ENCODE measurements around the gene ATXN3.

The ATXN3 gene

DNA sequence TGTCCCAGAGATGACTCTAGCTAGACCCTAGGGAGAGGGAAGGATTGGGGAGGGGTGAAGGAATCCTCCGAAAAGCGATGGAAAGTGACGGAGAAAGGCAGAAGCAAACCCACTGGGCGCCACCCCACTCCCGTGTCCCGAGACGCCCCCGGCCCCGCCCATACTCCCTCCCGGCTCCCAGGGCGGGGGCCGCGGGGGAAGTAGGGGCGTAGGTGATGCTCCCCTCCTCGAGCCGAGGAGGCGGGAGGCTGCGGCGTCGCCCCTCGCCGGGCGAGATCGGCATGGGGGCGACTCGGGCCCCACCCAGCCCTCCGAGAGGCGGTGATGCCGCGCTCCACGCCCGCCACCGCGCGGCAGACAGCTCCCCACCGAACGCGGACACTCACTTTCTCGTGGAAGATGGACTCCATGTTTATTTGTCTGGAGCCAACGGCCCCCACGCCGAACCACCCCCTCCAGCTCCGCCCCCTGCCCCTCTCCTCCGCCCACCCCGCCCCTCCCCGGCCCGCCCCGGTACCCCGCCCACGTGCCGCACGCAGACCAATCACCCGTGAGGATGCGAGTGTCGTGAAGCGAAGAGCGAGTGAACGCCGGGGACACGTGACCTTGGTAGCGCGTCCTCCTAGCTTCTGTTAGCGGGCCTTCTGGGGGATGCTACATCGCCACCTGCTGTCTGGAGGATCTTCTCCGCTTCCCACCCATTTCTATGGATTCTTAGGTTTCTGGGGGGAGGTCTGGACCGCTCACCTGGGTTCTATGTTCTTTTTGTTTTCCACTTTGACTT lies at the start of gene ATXN3:
TSS of gene ATXN3 (minus strand) at position 440 of the 784 bp plus-strand sequence. CDS start at position 410, 30 bp downstream.
- DNase-seq, result peak; percentile 96 to 97

DNA sequence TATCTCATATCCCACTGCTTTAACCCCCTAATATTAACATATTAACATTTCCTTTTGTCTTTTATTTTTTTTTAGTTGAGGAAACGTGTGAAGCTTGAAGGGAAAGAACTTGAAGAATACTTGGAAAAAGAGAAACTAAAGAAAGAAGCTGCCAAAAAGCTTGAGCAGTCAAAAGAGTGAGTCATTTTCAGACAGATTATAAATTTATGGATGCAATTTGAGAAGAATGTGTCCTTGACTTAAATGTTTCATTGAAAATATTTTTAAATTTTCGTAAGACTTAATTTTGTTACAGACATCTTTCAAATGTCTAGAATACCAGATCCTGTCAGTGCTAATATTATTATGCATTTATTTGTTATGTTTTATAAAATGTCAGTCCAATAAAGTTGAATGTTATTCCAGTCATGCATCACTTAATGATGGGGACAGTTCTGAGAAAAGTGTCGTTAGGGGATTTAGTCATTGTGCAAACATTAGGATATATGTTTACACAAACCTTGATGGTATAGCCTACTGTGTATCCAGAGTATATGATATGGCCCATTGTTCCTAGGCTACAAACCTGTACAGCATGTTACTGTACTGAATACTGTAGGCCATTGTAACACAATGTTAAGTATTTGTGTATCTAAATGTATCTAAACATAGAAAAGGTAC lies 48.0 kb upstream of the ATXN3 start:
- DNase-seq, result no peak

DNA sequence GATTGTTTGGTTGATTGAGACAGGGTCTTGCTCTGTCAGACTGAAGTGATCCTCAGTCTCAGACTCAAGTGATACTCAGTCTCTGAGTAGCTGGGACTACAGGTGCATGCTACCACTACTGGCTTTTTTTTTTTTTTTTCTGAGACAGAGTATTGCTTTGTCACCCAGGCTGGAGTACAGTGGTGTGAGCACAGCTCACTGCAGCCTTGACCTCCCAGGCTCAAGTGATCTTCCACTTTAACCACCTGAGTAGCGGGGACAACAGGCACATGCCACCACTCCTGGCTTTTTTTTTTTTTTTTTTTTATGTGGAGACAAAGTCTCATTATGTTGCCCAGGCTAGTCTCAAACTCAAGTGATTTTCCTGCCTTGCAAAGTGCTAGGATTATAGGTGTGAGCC lies 47.2 kb upstream of the ATXN3 start:
- no peak for DNase-seq

DNA sequence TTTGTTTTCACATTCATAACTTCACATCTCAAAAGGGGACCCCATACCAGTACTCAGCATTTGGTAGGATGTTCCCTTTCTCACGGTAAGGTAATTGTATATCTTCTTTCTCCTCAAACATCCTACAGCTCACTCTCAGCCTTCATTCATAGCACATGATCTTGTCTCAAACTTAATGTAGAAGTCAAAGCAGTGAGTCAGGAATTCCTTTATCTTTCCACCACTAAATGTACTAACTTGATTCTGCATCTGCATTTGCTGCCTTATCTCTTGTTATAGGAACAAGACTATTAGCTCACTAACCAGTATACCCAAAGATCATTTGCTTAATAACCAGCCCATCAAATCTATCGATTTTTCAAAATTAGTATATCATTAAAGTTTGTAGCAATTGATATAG lies 38.3 kb upstream of the ATXN3 start:
- DNase-seq, result no peak

DNA sequence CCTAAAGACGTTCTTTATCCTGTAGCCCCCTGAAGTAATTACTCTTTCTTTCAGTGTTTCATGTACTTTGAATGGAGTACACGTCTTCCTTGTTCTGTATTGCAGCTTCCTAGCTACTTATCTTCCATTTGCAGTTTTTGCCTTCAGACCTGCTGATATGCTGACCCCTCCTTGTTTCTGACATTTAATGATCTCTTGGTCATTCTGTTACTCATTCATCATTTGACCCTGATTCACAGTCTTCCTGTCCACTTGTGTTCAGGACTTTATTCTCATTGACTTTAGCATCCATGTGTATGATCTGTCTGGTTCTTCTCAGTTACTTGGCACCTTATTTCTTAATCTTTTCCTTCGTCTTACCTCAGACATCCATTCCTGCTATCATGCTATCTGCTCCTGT lies 37.6 kb upstream of the ATXN3 start:
- no peak for DNase-seq

DNA sequence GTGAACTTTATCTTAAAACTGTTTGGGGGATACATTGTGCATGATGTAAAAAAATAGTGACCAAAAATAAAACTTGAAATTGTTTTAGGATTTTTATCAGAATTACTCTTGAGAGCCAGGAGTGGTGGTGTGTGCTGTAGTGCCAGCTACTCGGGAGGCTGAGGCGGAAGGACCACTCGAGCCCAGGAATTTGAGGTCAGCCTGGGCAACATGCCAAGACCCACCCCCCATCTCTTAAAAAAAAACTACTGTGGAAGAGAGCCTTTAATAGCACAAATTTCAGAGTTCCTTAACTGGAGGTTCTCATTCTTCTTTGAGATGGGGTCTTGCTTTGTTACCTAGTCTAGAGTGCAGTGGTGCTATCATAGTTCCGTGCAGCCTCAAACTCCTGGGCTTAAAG lies 36.9 kb upstream of the ATXN3 start:
- no peak for DNase-seq

DNA sequence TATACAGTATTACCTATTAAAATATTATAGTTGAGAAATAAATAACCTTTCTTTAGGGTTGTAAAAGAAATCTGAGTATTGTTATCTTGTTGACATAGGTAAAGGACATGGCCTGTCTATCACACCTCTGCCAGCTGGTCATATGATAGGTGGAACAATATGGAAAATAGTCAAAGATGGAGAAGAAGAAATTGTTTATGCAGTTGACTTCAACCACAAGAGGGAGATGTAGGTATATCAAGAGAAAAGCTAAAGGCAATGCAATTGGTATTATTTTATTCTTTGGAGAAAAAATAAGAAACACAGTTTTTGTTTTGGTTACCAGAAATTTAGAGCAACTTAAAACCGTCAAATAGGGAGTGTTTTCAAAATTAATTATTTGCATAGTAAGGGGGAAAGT lies 28.9 kb upstream of the ATXN3 start:
- no peak for DNase-seq

DNA sequence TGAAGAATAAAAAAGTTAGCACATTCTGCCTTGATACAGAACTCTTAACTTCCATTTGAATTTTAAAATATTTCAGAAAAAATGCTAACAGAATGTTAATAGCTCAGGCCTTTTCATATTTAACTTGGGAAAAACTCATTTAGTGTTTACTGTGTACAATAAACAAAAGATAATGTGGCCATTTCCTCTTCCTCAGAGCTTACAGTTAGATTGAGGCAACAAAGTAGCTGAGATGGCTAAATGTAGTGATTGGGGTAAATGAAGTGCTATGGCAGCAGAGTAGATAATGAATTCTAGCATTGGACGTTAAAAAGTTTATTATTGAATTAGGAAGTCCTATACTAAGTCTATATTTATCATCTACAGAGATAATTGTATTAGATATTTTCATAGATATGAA lies 28.1 kb upstream of the ATXN3 start:
- DNase-seq, result no peak

DNA sequence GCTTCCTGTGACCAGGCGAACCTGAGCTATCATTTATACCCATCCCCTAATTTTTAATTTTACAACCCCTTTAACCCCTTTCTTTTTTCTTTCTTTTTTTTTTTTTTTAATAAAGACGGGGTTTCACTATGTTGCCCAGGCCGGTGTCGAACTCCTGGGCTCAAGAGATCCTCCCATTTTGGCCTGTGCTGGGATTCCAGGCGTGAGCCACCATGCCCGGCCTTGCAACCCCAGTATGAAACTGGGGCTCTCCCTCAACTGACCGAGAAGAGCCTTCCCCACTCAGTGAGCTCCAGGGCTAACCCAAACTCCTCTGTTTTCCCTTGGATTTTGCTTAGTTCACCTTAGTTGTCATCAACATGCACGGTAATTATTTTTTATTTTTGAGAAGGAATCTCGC lies 16.4 kb upstream of the ATXN3 start:
- DNase-seq, result no peak

DNA sequence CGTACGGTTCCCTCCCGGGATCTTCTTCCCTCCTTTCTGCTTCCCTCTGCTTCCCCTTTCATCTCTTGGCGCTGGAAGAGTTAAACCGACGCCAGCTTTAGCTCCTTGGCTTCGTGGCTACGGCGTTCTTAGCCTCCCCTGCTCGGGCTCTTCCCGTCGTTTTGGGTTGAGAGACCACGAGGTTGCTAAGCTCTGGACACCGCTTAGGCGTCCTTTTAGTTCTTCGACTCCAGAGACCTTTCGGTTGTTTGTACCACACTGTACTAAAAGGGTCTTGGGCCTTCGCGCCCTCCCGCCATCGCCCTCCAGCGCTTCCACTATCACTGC lies 15.9 kb upstream of the ATXN3 start:
- DNase-seq, result no peak

DNA sequence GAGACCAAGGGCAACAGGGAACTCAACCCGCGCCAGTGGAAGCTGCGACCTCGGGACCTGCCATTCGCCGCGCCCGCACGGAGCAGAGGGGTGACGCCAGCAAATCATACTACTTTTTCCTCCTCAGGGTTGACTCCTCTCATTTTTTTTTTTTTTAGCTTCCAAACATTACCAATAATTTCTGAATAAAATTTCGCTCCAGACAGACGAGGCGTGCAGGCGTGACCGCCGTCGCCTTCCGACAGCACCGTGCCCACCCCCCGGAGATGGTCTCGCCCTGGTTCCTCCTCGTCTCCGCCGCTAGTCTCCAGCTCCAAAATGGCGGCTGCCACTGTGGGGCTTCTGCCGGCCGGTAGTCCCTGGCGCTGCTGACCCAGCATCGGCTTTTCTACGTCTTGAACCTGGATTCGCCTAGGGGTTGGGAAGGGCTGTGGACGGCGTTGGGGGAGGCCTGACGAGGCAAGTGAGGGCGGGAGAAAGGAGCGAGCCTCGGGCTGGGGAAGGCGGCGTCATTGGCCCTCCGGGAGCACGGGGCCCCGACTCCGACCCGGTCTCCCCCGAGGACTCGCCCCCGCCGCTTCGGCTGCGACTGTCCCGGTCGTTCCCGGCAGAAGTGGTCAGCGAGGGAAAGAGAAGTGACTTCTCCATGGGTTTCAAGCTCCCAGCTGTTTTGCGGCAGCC lies 15.4 kb upstream of the ATXN3 start, which contains the start of the genes CPSF2 and NDUFB1:
TSS of gene CPSF2 (plus strand) at position 300 of the 681 bp plus-strand sequence. CDS start 9,016 bp downstream, outside the sequence.
TSS of gene NDUFB1 (minus strand) at position 37 of the 681 bp plus-strand sequence. CDS start 4,069 bp downstream, outside the sequence.
- peak; percentile 83 to 84 for DNase-seq

DNA sequence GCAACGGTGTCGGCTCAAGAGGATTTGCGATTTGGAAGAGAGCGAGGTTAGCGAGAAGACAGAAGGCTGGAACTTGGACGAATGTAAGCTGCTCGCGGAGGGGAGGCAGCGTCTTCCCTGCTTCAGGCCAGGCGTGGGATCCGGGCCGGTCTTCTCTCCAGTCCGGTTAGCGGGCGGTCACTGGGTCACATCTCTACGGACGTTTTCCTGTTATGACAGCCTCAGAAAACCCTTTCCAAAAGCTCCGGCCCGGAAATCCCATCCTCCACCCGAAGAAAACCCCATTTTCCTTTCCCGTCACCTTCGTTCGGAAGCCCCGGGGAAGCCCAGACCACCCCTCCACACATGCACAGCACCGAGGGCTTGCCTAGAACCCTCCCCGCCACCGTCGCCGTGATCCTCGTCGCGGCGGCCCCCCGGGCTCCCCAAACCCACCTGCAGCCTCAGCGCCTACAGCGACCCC lies 14.9 kb upstream of the ATXN3 start:
- DNase-seq, result no peak

DNA sequence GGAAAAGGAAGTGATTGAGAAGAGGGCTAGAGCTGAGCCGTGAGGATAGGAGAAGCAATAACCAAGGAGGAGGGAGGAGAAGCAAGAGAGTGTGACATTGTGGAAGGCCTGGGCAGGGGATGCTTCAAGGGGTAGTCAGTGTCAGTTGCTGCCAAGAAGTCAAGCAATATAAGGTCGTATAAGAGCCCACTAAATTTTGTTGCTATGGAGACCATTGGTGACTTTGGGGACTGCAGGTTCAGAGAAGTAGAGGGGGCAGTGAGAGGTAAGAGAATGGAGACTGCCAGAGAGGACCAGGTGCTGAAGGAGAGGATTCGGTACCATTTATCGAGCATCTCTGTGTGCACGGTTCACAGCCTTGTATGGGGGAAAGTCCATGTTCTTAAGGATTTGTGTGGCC lies 3.1 kb upstream of the ATXN3 start:
- no peak for DNase-seq

DNA sequence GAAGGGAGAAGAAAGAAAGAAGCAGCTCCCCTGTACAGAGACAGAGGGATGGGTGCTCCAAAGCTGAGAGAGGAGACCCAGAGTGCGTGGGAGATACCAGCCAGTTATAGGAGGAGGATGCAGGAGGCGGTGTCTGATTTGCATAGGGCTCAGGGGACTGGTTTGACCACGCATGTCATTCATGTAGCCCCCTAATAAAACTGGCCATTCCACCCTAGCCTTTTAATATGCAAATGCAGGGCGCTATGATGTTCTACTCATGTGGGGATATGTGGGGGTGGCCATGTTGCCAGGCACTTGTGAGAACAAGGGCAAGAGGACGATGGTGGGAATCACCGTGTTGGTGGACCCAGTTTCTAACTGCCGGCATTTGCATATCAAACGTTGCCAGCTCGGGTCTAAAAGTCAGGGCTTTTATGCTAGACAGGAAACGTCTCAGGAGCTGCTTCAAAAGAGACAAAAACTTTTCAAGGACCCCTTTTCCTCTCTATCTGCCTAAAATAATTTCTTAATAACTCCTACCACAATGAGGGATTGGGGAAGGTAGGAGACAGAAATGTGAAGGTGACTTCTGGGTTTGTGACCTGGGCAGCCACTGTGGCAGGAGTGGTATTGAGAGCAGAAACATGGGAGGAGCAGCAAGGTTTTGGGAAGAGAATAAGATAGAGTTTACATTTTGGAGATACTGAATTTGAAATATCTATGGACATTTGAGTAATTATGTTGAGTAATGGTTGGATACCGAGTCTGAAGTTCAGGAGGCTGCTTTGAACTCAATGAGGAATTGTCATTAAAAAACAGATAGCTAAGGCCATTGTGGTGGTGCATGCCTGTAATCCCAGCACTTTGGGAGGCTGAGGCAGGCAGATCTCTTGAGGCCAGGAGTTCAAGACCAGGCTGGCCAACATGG lies 2.2 kb upstream of the ATXN3 start:
- DNase-seq, result no peak

DNA sequence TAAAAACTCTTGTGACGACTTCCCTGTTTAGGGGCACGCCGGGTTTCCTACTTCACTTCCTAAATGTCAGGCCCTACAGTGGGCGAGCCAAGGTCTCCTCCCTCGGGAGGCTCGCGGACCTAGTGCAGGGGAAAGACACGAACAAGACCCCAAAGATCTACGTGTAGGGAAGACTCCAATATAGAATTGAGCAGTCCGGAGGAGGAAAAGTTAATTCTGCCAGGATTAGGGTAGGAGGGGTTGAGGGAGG lies 564 bp downstream of the ATXN3 start:
- peak in 1 of 2 donors; percentile 11 for DNase-seq

DNA sequence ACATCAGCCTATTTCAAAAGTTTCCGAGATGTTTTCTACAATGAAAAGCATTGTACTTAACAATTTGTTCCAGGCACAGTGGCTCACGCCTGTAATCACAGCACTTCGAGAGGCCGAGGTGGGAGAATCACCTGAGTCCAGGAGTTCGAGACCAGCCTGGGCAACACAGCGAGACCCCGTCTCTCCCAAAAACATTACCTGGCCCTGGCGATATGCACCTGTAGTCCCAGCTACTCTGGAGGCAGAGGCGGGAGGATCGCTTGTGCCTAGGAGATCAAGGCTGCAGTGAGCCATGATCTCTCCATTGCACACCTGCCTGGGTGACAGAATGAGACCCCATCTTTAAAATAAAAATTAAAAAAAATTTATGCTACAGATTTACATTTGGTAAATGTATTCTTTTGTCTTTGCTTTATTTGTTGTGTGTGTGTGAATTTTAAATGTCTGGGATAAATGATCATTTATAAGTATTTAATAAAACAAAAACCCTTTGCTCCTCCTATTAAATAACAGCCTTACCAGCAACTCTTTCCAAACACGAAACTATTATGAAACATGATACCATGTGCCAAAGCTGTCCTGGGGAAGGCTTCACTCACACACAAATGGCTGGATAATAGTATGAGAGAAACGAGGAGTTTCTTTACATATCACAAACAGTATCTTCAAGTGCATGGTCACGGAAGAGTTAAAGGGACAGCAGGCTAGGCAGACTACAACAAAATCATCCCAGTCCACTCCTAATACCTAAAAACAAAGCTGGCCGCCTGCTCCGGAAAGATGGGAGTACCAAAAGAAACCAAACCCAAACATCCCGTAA lies 1.1 kb downstream of the ATXN3 start:
- no peak for DNase-seq

DNA sequence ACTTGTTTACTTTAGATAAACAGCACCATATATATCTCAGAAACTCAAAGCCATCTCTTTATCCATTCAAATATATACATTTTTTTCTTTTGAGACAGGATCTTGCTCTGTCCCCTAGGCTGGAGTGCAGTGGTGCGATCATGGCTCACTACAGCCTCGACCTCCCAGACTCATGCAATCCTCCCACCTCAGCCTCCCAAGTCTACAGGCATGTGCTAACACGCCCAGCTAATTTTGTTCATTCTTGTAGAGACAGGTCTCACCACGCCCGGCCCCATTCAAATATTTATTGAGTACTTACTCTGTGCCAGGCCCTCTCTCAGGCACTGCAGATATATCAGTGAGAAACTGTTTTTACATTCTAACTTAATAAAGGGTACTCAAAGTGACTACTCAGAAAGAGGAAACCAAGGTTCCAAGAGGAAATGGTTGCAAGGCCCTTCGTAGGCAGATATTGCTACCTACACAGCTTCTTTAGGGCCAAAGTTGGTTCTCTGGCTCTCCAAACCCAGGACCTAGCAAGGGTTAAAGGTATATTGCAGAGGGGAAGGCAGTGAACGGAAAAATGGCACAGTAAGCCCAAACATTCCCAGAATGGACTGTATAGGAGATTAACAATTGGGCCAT lies 2.9 kb downstream of the ATXN3 start:
- no peak for DNase-seq

DNA sequence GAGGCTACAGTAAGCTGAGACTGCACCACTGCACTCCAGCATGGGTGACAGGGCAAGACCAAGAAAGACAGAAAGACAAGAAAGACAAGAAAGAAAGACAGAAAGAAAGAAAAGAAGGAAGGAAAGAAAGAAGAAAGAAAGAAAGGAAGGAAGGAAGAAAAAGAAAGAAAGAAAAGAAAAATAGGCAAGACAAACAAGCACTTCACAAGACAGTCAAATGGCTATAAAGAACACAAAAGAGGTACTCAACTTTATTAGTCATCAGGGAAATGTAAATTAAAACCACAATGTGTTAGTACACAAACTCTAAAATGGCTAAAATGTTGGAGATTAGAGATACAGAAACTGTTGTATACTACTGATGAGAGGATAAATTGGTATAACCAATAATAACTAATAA lies 6.6 kb downstream of the ATXN3 start:
- no peak for DNase-seq

DNA sequence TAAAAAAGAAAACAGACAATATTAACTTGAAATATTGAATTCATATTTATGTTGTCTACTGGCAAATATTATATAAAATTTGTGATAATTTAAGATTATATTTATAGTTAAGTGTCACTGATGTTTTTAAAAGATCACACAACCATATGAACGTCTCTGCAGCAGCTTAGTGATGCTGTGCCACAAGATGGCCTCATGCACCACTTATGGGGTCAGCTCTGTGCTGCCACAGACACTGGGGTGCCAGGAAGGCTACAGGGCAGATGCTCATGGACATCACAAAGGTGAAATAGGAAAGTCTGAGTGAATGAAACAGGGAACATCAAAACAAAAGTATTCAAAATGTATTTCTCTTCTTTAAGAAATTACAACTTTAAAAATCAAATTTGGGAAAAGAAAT lies 13.1 kb downstream of the ATXN3 start:
- no peak for DNase-seq

DNA sequence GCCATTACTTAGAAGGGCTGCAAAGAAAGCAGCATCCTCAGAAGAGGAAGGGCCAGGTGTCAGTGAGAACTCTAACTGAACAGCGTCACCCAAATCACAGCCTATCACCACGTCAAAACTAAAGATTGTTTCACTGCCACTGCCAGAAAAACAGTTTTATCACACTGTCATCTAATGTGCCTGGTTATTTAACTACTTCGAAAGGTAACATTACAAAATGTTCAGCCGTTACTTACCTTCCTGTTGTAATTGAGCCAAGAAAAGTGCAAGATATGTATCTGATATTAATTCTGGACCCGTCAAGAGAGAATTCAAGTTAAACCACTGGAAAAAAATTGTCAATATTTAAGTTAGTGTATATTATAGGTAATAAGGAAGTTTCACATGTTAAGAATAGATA lies 17.9 kb downstream of the ATXN3 start:
- no peak for DNase-seq

DNA sequence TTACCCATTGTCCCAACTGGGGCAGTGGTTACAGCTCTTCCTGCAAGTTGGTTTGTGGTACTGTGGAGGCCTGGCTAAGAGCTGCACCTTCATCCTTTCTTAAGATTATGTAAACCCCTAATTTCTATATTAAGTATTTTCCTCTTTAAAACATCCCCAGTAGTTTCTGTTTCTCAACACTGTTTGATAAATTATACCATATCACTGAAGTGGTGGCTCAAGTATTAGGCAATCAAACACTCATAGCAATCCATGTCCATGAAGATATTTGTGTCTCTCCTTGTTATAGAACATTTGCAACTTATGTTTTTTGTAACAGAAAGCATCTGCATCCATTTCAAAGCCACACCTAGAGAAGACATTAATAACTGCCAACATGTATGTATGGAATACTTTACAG lies 31.8 kb downstream of the ATXN3 start:
- no peak for DNase-seq

Measured in activated CD4-positive, alpha-beta T cell treated with anti-CD3 and anti-CD28 coated beads for 4 hours (primary cell).